Liver (tissue), 9 donors: ENCODE data around the gene CELF1. TPM values are rescaled to one million over a fixed set of nuclear protein-coding genes. Genes with fewer than 3 reads are reported as not detected.
A peak's percentile ranks its signal among the peaks of the same experiment; 100 is the strongest.

Experiments used
- DNase-seq: peaks from one replicate; pipeline ENCODE4 v3.0.0-alpha.2; 2017; ENCODE audit warnings: low spot score
- H3K27ac ChIP-seq, 2 donors: one replicate each; pipeline ENCODE4 v1.7.0; 2013; ENCODE audit warnings: inconsistent platforms in 2 of 2, low read length in 2 of 2, control low read depth in 1 of 2, low read depth in 1 of 2, mild to moderate bottlenecking in 1 of 2
- H3K27me3 ChIP-seq, 4 donors: one replicate each; pipeline versions ENCODE4 v1.6.1 to v1.7.0; 2013; ENCODE audit warnings: low read length in 3 of 4, inconsistent platforms in 1 of 4, mild to moderate bottlenecking in 1 of 4, moderate library complexity in 1 of 4; ENCODE audit not compliant: control insufficient read depth in 4 of 4, insufficient read depth in 4 of 4
- H3K36me3 ChIP-seq, 4 donors: one replicate each; pipeline versions ENCODE4 v1.6.1 to v1.7.0; 2013; ENCODE audit warnings: low read length in 3 of 4, mild to moderate bottlenecking in 3 of 4, low read depth in 1 of 4, moderate library complexity in 1 of 4; ENCODE audit not compliant: control insufficient read depth in 4 of 4, insufficient read depth in 3 of 4
- H3K4me1 ChIP-seq, 4 donors: one replicate each; pipeline versions ENCODE4 v1.6.1 to v1.7.0; 2013; ENCODE audit warnings: low read length in 3 of 4, mild to moderate bottlenecking in 3 of 4, moderate library complexity in 1 of 4; ENCODE audit not compliant: control insufficient read depth in 4 of 4, insufficient read depth in 4 of 4
- H3K4me3 ChIP-seq, 3 donors: one replicate each; pipeline versions ENCODE4 v1.6.1 to v1.7.0; 2013; ENCODE audit warnings: low read length in 3 of 3, control low read depth in 1 of 3, low read depth in 1 of 3, mild to moderate bottlenecking in 1 of 3
- H3K9ac ChIP-seq, 2 donors: one replicate each; pipeline ENCODE4 v1.7.0; 2013; ENCODE audit warnings: low read length in 2 of 2, mild to moderate bottlenecking in 2 of 2, moderate library complexity in 2 of 2, control low read depth in 1 of 2, low read depth in 1 of 2
- H3K9me3 ChIP-seq, 4 donors: one replicate each; pipeline versions ENCODE4 v1.6.1 to v1.7.0; 2013; ENCODE audit warnings: low read length in 3 of 4; ENCODE audit not compliant: control insufficient read depth in 4 of 4
- ATF3 ChIP-seq: IDR thresholded peaks from 2 replicates; pipeline ENCODE4 v1.6.1; 2016; ENCODE audit warnings: antibody characterized with exemption
- FOXA2 ChIP-seq: IDR thresholded peaks from 2 replicates; pipeline ENCODE4 v1.6.1; 2016; ENCODE audit warnings: antibody characterized with exemption
- GABPA ChIP-seq, 2 donors: IDR thresholded peaks in 1 of 2; conservative IDR thresholded peaks in 1 of 2; 2 replicates each; pipeline ENCODE4 v1.6.1; 2016; ENCODE audit warnings: antibody characterized with exemption in 2 of 2, mild to moderate bottlenecking in 1 of 2, moderate library complexity in 1 of 2
- HNF4A ChIP-seq, 2 donors: conservative IDR thresholded peaks; 2 replicates each; pipeline ENCODE4 v1.6.1; 2016; ENCODE audit warnings: antibody characterized with exemption in 2 of 2, mild to moderate bottlenecking in 2 of 2
- HNF4G ChIP-seq: IDR thresholded peaks from 2 replicates; pipeline ENCODE4 v1.6.1; 2016; ENCODE audit warnings: antibody characterized with exemption
- JUND ChIP-seq, 2 donors: IDR thresholded peaks; 2 replicates each; pipeline ENCODE4 v1.6.1; 2016; ENCODE audit warnings: antibody characterized with exemption in 2 of 2
- NR2F2 ChIP-seq: IDR thresholded peaks from 2 replicates; pipeline ENCODE4 v1.6.1; 2016; ENCODE audit warnings: antibody characterized with exemption
- SP1 ChIP-seq: IDR thresholded peaks from 2 replicates; pipeline ENCODE4 v1.6.1; 2018; ENCODE audit warnings: antibody characterized with exemption, mild to moderate bottlenecking
- TAF1 ChIP-seq: conservative IDR thresholded peaks from 2 replicates; pipeline ENCODE4 v1.6.1; 2016; ENCODE audit warnings: antibody characterized with exemption, mild to moderate bottlenecking
- YY1 ChIP-seq: IDR thresholded peaks from 2 replicates; pipeline ENCODE4 v1.6.1; 2016; ENCODE audit warnings: antibody characterized with exemption, mild to moderate bottlenecking
- WGBS: extraction: QIAGEN DNeasy Blood & Tissue Kit; methylation state at CpG from one replicate; pipeline ENCODE4 v1.1.7; 2013; 5-methylcytosine and 5-hydroxymethylcytosine counted together
- polyA plus RNA-seq, 2 donors: library from polyadenylated mRNA; stranded (reverse) in 1 of 2; unstranded in 1 of 2; fragments of 200-250 nt in 1 of 2; fragments of >200 nt in 1 of 2; fragmentation: Nextera tagmentation in 1 of 2; extraction: Ambion mirVana in 1 of 2; gene quantifications; one replicate each; pipeline versions ENCODE4 v1.2.1 to v1.2.3, GENCODE V29; 2013 to 2015
- total RNA-seq, 2 donors: library from RNA; depleted of rRNA; stranded (reverse); fragments of >200 nt; gene quantifications; one replicate each; pipeline ENCODE4 v1.2.3, GENCODE V29; 2014
- TF ChIP-seq, protein P1 (sequence below): IDR thresholded peaks from 2 replicates; pipeline ENCODE4 v1.6.1; 2016; ENCODE audit warnings: antibody characterized with exemption
- TF ChIP-seq, protein P2 (sequence below): IDR thresholded peaks from 2 replicates; pipeline ENCODE4 v1.6.1; 2016; ENCODE audit warnings: antibody characterized with exemption, mild to moderate bottlenecking
- donor health status: healthy.
- donor health status: healthy.
- donor health status: healthy.
- donor health status: healthy.
- donor health status: healthy.

CELF1 gene
- total and polyA plus RNA-seq, 4 donors = 23.5 to 139 (median 60.3) TPM

DNA sequence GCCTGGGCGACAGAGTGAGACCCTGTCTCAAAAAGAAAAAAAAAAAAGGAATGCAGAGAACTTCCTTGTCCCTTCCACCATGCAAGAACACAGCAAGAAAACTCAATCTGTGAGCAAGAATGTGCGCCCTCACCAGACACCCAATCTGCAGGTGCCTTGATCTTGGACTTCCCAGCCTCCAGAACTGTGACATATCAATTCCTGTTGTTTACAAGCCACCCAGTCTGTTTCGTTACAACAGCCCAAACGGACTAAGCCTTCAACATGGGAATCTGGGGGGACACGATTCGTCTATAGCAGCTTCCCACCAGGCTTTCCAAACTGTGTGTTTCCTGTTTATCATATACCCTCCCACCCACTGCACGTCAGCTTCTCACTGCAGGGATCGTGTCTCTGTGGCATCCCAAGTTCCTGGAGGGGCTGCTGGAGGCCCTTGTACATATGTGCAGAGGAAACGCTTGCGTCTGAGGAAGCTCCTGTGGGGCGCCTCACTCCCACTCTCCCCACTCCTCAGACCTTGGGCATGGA lies 115.7 kb downstream of the CELF1 start:
- Histone ChIP-seq H3K27ac (peak overlapping the region; percentile 65), H3K9me3 (no peaks in the 10 kb centered on the region), H3K4me3 (no peak overlapping the region), H3K36me3 (no peaks in the 10 kb centered on the region), H3K9ac (no peak overlapping the region), H3K4me1 (peaks cover 3 to 35% (median 24%) of the 10 kb centered on the region in 4 donors), H3K27me3 (no peaks in the 10 kb centered on the region)
- 53% methylated on average over 11 of the region's 11 CpGs for WGBS
- TF ChIP-seq JUND (IDR thresholded peaks at IDR 0.05) (no peak), ATF3 (no peak), HNF4G (no peak), TAF1 (no peak), HNF4A (conservative IDR thresholded peaks at IDR 0.05) (no peak)
- TF ChIP-seq, protein P1, sequence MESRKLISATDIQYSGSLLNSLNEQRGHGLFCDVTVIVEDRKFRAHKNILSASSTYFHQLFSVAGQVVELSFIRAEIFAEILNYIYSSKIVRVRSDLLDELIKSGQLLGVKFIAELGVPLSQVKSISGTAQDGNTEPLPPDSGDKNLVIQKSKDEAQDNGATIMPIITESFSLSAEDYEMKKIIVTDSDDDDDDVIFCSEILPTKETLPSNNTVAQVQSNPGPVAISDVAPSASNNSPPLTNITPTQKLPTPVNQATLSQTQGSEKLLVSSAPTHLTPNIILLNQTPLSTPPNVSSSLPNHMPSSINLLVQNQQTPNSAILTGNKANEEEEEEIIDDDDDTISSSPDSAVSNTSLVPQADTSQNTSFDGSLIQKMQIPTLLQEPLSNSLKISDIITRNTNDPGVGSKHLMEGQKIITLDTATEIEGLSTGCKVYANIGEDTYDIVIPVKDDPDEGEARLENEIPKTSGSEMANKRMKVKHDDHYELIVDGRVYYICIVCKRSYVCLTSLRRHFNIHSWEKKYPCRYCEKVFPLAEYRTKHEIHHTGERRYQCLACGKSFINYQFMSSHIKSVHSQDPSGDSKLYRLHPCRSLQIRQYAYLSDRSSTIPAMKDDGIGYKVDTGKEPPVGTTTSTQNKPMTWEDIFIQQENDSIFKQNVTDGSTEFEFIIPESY = no peak
- no peak for DNase-seq

DNA sequence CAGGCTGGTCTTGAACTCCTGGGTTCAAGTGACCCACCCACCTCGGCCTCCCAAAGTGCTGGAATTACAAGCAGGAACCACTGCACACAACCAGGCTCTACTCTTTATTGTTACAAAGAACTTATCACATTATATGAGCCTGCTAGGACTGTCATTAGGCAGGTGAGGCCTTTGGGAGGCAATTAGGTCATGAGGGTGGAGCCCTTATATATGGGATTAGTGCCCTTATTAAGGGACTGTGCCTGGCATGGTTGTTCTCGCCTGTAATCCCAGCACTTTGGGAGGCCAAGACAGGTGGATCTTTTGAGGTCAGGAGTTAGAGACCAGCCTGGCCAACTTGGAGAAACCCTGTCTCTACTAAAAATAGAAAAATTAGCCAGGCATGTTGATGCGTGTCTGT lies 116.2 kb downstream of the CELF1 start:
- Histone ChIP-seq H3K27ac (peak overlapping the region in 1 of 2 donors; percentile 65), H3K9me3 (no peaks in the 10 kb centered on the region), H3K36me3 (no peaks in the 10 kb centered on the region), H3K4me3 (no peak overlapping the region), H3K9ac (no peak overlapping the region), H3K4me1 (peaks cover 3 to 40% (median 28%) of the 10 kb centered on the region in 4 donors), H3K27me3 (no peaks in the 10 kb centered on the region)
- TF ChIP-seq GABPA (IDR thresholded peaks at IDR 0.05 in 1 of 2, conservative IDR thresholded peaks at IDR 0.05 in 1 of 2) = no peak
- no peak for TF ChIP-seq ATF3
- no peak for TF ChIP-seq FOXA2
- TF ChIP-seq YY1 = no peak
- TF ChIP-seq, protein P1 = no peak
- TF ChIP-seq HNF4G = no peak
- no peak for TF ChIP-seq SP1
- no peak for TF ChIP-seq JUND (IDR thresholded peaks at IDR 0.05)
- TF ChIP-seq, protein P2, sequence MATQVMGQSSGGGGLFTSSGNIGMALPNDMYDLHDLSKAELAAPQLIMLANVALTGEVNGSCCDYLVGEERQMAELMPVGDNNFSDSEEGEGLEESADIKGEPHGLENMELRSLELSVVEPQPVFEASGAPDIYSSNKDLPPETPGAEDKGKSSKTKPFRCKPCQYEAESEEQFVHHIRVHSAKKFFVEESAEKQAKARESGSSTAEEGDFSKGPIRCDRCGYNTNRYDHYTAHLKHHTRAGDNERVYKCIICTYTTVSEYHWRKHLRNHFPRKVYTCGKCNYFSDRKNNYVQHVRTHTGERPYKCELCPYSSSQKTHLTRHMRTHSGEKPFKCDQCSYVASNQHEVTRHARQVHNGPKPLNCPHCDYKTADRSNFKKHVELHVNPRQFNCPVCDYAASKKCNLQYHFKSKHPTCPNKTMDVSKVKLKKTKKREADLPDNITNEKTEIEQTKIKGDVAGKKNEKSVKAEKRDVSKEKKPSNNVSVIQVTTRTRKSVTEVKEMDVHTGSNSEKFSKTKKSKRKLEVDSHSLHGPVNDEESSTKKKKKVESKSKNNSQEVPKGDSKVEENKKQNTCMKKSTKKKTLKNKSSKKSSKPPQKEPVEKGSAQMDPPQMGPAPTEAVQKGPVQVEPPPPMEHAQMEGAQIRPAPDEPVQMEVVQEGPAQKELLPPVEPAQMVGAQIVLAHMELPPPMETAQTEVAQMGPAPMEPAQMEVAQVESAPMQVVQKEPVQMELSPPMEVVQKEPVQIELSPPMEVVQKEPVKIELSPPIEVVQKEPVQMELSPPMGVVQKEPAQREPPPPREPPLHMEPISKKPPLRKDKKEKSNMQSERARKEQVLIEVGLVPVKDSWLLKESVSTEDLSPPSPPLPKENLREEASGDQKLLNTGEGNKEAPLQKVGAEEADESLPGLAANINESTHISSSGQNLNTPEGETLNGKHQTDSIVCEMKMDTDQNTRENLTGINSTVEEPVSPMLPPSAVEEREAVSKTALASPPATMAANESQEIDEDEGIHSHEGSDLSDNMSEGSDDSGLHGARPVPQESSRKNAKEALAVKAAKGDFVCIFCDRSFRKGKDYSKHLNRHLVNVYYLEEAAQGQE = no peak
- no peak for TF ChIP-seq NR2F2
- no peak for DNase-seq
- 95% methylated on average over 3 of the region's 3 CpGs for WGBS
